Activated T-cell treated with anti-CD3 and anti-CD28 coated beads, Interleukin-2, amount 50 U/mL, for 1 hour (primary cell): ENCODE results near the gene CDKL4.
A peak's percentile ranks its signal among the peaks of the same experiment; 100 is the strongest.
"Not testable (repeated sequence)": the region's sequence is repeated elsewhere in the genome, so short reads cannot be mapped to it uniquely, and the experiment has no call there.

Experiments used
- DNase-seq: peaks from one replicate; pipeline ENCODE4 v3.0.0-alpha.2; 2020

Gene CDKL4

DNA sequence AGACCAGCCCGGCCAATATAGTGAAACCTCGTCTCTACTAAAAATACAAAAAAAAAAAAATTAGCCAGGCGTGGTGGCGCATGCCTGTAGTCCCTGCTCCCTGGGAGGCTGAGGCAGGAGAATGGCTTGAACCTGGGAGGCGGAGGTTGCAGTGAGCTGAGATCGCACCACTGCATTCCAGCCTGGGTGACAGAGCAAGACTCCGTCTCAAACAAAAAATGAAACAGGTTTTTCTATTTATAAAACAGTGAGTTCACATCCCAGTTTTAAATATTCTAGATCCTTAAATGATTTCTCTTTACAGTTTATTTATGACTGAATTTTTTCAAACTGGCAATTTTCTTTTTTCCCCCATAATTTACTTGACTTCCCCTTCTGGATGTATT is 102.8 kb downstream of the CDKL4 start:
- DNase-seq, result not testable (repeated sequence)

DNA sequence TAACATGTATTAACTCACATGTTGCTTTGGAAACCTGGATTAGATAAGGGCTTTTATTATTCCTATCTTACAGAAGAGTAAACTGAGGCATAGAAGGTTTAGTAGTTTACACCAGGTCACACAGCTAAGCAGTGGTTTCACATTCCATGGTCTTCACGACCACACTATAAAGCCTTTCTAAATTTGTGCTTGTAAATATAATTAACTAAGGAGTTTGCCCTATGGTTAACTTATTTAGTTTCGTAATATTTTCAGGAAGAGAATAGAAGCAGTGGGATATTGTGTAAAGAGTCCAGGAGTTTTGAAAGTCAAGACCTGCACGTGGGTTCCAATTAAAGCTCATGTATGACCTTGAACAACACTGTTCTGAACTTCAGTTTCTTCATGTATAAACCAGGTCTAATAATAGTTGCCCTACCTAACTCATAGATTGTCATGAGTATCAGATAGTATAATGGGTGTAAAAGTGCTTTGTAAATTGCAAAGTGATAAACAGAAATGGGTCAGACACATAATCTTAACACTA is 103.4 kb downstream of the CDKL4 start:
- no peak for DNase-seq

GRCh38 chr2:39139511-39140237 is 104.1 kb downstream of the CDKL4 start:
- no peak for DNase-seq

DNA sequence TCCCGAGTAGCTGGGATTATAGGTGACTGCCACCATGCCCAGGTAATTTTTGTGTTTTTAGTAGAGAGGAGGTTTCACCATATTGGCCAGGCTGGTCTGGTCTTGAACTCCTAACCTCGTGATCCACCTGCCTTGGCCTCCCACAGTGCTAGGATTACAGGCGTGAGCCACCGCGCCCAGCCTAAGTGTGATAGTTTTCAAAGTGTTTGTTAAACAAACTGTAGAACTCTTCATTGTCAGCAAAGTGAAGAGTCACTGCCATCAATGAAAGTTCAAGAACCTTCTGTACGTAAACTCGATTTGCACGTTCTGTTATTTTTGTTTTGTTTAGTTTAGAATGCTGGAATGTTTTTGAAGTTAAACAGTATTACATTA is 104.9 kb downstream of the CDKL4 start:
- no peak for DNase-seq

DNA sequence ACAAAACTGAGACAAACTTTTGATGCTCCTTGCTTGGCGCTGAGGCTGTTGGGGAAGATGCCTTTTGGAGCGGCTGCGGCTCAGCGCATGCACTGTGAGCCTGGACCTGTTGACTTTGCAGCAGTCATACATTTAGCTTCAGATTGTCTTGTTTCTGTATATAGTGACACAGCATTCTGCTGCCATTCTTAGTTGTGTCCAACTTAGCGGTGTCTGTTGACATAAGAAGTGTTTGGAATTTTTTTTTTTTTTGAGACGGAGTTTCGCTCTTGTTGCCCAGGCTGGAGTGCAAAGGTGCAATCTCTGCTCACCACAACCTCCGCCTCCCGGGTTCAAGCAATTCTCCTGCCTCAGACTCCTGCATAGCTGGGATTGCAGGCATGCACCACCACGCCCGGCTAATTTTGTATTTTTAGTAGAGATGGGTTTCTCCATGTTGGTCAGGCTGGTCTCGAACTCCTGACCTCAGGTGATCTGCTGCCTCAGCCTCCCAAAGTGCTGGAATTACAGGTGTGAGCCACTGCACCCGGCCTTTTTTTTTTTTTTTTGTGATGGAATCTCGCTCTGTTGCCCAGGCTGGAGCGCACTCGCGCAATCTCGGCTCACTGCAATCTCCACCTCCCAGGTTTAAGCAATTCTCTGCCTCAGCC is 105.5 kb downstream of the CDKL4 start:
- not testable (repeated sequence) for DNase-seq

GRCh38 chr2:39136799-39137198 is 107.0 kb downstream of the CDKL4 start:
- DNase-seq, result no peak

GRCh38 chr2:39135690-39136259 is 108.0 kb downstream of the CDKL4 start:
- no peak for DNase-seq

DNA sequence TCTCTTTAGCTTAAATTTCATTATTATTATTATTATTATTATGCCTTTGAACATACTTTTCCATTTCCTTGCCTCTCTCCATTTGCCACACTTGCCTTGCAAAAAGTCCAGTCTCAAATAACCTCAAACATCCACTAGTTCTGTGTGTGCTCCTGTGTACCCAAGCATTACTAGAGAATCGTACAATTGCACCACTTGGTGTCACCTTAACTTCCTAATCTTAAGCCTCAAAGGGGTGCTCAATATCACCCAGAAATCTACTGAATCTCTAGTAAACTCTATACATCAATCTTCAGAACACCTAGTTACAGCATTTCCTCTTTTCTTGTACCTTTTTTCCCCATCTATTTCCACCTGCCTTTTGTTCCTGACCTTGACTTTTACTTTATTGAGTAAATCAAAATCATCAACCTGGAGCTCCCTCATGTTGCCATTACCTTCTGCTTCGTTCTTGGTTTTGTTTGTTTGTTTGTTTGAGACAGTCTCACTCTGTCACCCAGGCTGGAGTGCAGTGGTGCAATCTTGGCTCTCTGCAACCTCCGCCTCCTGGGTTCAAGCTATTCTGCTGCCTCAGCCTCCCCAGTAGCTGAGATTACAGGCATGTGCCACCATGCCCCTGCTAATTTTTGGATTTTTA is 110.4 kb downstream of the CDKL4 start:
- no peak for DNase-seq

GRCh38 chr2:39128919-39129391 is 114.8 kb downstream of the CDKL4 start:
- peak; percentile 38 for DNase-seq

DNA sequence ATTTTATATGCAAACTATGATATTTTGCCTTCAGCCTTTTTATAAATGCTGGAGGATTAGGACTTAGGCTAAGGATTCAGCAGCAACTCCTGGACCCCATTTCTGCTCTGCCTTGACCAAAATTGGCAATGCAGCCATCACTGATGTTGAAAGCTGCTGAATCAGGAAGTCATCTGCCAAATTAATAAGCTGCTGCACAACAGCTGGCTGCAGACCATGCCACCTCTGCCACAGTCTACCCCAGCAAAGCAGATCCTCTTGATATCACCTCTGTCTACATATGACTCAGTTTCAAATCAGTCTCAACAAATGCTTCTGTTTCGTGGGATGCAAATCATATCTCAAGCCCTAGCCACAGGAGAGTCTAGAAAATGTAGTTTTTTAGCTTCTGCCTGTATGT is 115.8 kb downstream of the CDKL4 start:
- DNase-seq, result peak; percentile 27
